ENCODE results near the gene PPY. TPM values are rescaled to one million over a fixed set of nuclear protein-coding genes. Genes with fewer than 3 reads are reported as not detected.

The PPY gene
- total RNA-seq, 3 donors from 2014 or later: not detected

GRCh38 chr17:43909537-43910231 lies 32.6 kb downstream of the PPY start:
- no peak for TF ChIP-seq POLR2AphosphoS5 (IDR thresholded peaks at IDR 0.05)
- H3K4me3 ChIP-seq: no peak overlapping the region
- H3K36me3 ChIP-seq: no peaks in the 10 kb centered on the region
- no peak for DNase-seq (ENCODE audit: low spot score in 2 of 2)
- no peaks in the 10 kb centered on the region for H3K9me3 ChIP-seq
- no peak overlapping the region for H3K27ac ChIP-seq
- intact Hi-C loops (cut with DNase I; ENCODE audit: low total_unique reads): no loop called here
- peaks cover 0 to 5% of the 10 kb centered on the region in 2 donors for H3K27me3 ChIP-seq
- peaks cover 8 to 10% of the 10 kb centered on the region in 2 donors for H3K4me1 ChIP-seq

DNA sequence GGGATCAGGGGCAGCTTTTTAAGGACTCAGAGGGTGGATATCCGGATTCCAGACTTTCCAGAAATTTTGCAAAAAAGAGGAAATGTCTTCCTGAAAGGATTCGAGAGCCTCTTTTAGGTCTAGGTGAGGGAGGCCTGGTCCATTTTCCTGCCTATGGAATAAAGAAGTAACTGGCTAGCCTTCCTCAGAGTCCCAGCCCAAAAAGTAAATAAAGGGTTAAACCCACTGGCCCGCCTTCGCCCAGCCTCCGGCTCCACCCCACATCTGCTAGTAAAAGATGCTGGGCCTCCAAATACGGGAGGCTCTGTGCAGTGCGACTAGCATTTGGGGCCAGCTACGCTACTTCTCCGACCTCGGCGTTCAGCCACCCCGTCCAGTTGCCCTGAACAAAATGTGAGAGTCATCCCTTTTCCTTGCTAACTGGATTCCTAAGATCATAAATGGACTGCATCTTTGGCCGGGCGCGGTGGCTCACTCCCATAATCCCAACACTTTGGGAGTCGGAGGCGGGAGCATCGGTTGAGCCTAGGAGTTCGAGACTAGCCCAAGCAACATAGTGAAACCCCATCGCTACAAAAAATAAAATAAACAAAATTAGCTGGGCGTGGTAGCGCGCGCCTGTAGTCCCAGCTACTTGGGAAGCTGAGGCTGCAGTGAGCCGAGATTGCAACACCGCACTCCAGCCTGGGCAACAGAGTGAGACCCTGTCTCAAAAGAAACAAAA lies 34.1 kb downstream of the PPY start:
- intact Hi-C loops (cut with DNase I; ENCODE audit: low total_unique reads): no loop called here
- DNase-seq (ENCODE audit: low spot score in 2 of 2): peak in 1 of 2 donors; percentile 57
- peaks cover 0 to 5% of the 10 kb centered on the region in 2 donors for H3K27me3 ChIP-seq

DNA sequence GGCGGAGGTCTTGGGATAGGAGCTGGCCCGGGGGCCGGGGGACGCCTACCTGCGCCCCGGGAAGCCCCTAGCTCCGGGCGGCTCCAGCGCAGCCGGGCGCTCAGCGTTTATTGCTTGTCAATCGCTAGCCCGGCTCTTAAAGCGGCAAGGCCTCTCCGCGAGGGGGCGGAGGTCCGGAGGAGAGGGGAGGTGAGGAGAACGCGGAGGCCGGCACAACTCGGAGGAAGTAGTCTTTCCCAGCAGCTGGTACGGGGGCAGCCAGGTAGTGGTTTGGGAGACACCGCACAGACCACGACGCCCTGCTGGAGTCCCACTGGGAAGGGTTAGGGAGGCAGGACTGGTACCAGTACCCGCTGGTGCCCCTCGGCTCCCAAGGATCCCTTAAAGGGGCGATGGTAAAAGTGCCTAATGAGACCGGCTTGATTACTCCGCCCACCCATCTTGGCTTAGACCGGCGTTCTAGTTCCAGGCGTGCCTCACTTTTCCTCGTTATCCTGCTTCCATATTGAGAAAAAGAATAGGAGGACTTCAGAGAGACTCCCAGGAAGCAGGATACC lies 34.8 kb downstream of the PPY start, which contains the start of gene MPP2:
Gene MPP2 (minus strand): TSS at position 112 of the 557 bp plus-strand sequence. CDS start 3,076 bp downstream, outside the sequence.
- TF ChIP-seq POLR2A (IDR thresholded peaks at IDR 0.05) (no peak), CTCF (IDR thresholded peaks at IDR 0.05) (peak in 1 of 3 donors; percentile 24), POLR2AphosphoS5 (IDR thresholded peaks at IDR 0.05) (peak; percentile 17 to 51 (median 31))
- no peaks in the 10 kb centered on the region for H3K36me3 ChIP-seq
- no peaks in the 10 kb centered on the region for H3K9me3 ChIP-seq
- H3K4me1 ChIP-seq: peaks cover 8 to 10% of the 10 kb centered on the region in 2 donors
- intact Hi-C loops (cut with DNase I; ENCODE audit: low total_unique reads): no loop called here
- peak within 1 kb of the TSS; percentile 87 to 90 for H3K27ac ChIP-seq
- H3K27me3 ChIP-seq: peaks cover 0 to 5% of the 10 kb centered on the region in 2 donors
- H3K4me3 ChIP-seq: peak within 1 kb of the TSS; percentile 67 to 87 (median 76)
- DNase-seq (ENCODE audit: low spot score in 2 of 2): peak in 1 of 2 donors; percentile 65

More for the DNA sequence above, 34.1 kb downstream of the PPY start:
- H3K4me1 ChIP-seq: peaks cover 8 to 10% of the 10 kb centered on the region in 2 donors
- no peaks in the 10 kb centered on the region for H3K9me3 ChIP-seq
- H3K4me3 ChIP-seq: peak overlapping the region; percentile 67 to 87 (median 76)
- peak in 2 of 3 donors; percentile 17 to 31 for TF ChIP-seq POLR2AphosphoS5 (IDR thresholded peaks at IDR 0.05)
- TF ChIP-seq CTCF (IDR thresholded peaks at IDR 0.05): no peak
- no peak for TF ChIP-seq POLR2A (IDR thresholded peaks at IDR 0.05)
- H3K27ac ChIP-seq: peak overlapping the region; percentile 87 to 90
- H3K36me3 ChIP-seq: no peaks in the 10 kb centered on the region

DNA sequence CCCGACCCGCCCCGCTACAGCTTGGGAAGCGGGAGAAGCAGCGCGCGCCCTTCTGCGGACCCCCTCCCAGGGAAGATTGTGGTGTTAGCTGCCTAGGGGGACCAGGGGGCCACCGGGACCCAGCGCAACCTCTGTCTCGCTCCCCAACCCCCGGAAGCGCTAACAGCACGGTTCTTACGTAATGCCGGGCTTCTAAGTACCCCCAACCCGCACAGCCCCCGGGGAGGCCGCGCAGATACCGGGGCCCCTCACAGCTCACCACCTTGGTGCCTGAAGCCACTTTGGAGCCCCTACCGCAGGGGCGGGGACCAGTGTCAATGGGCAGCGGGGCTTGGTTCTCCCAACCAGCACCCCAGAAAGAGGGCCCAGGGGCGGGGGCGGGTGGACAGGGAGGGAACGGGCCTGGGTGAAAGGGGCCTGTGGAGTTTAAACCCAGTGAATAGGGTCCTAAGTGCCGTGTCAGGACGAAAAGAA lies 35.3 kb downstream of the PPY start:
- Histone ChIP-seq H3K4me1 (peaks cover 8 to 10% of the 10 kb centered on the region in 2 donors), H3K9me3 (no peaks in the 10 kb centered on the region), H3K27ac (peak overlapping the region; percentile 87 to 90), H3K4me3 (peak overlapping the region; percentile 67 to 87 (median 76)), H3K27me3 (peaks cover 0 to 5% of the 10 kb centered on the region in 2 donors), H3K36me3 (no peaks in the 10 kb centered on the region)
- no peak for TF ChIP-seq POLR2A (IDR thresholded peaks at IDR 0.05)
- no peak for TF ChIP-seq POLR2AphosphoS5 (IDR thresholded peaks at IDR 0.05)
- no peak for TF ChIP-seq CTCF (IDR thresholded peaks at IDR 0.05)
- no peak for DNase-seq (ENCODE audit: low spot score in 2 of 2)
- intact Hi-C loops (cut with DNase I; ENCODE audit: low total_unique reads): no loop called here

DNA sequence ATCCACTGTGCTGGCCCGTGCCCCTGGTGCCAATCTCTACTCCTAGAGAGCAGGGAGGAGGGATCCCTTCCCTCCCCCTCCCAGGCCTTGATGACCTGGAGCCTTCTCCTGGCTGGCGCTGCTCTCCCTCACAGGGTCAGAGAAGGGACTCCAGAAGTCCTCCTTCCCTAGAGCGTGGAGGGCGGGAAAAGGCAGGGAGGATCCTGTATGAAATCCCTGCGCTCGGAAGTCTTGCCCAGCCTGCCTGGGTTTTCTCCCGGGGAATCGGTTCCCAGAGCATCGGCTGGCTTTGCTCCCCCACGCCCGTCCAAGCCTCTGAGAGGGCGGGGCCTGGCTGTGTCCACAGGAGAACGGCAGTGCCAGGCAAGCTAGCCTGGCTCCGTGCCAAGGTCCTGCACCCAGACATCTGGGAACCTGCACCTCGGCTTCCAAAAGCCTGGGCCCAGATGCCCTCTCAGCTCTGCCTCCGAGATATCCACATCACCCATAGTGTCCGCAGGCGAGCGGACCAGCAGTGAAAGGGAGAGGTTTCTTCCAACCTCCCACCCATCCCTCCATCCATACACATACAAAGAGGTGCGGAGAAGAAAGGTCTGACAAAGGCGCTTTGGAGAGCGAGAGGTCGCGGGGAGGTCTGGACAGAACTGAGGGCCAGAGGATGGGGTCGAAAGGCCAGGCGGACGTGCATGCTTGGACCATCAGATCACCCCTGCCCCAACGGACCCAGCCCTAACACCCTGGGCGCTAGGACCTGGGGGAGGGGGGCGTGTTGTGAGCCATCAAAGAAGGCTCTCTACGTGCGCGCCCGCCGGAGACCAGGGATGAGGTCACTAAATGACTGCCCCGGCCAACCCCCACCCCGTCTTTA lies 36.1 kb downstream of the PPY start:
- TF ChIP-seq POLR2AphosphoS5 (IDR thresholded peaks at IDR 0.05) (peak in 2 of 3 donors; percentile 12 to 55), POLR2A (IDR thresholded peaks at IDR 0.05) (no peak), CTCF (IDR thresholded peaks at IDR 0.05) (no peak)
- peak overlapping the region; percentile 67 to 87 (median 76) for H3K4me3 ChIP-seq
- H3K4me1 ChIP-seq: peaks cover 8 to 10% of the 10 kb centered on the region in 2 donors
- H3K27me3 ChIP-seq: peaks cover 0 to 5% of the 10 kb centered on the region in 2 donors
- H3K9me3 ChIP-seq: no peaks in the 10 kb centered on the region
- peak overlapping the region; percentile 87 to 90 for H3K27ac ChIP-seq
- H3K36me3 ChIP-seq: no peaks in the 10 kb centered on the region
- DNase-seq (ENCODE audit: low spot score in 2 of 2): peak; percentile 70 to 72
- intact Hi-C loops (cut with DNase I; ENCODE audit: low total_unique reads): no loop called here
